HEK293T (cell line): Measurements from ENCODE around the gene AP1G1.

ENCODE experiments used
- ARNT ChIP-seq: fragments of 450-650 bp; IDR thresholded peaks from 2 replicates; pipeline ENCODE4 v1.6.1; 2017; ENCODE audit warnings: mild to moderate bottlenecking
- FOXA1 ChIP-seq: fragments of 450-650 bp; IDR thresholded peaks from 2 replicates; pipeline ENCODE4 v1.6.1; 2016; ENCODE audit warnings: mild to moderate bottlenecking
- FOXK2 ChIP-seq: fragments of 450-650 bp; IDR thresholded peaks from 2 replicates; pipeline ENCODE4 v1.6.1; 2016; ENCODE audit warnings: mild to moderate bottlenecking
- NFRKB ChIP-seq: fragments of 450-650 bp; IDR thresholded peaks from 2 replicates; pipeline ENCODE4 v1.6.1; 2016; ENCODE audit warnings: mild to moderate bottlenecking, moderate library complexity
- SP1 ChIP-seq: fragments of 450-650 bp; IDR thresholded peaks from 2 replicates; pipeline ENCODE4 v1.6.1; 2017
- SUZ12 ChIP-seq: fragments of 450-650 bp; IDR thresholded peaks from 2 replicates; pipeline ENCODE4 v1.6.1; 2016; ENCODE audit warnings: mild to moderate bottlenecking
- TARDBP ChIP-seq: fragments of 450-650 bp; IDR thresholded peaks from 2 replicates; pipeline ENCODE4 v1.6.1; 2016
- TF ChIP-seq, protein P1 (sequence below): fragments of 450-650 bp; IDR thresholded peaks from 2 replicates; pipeline ENCODE4 v1.6.1; 2016

DNA sequence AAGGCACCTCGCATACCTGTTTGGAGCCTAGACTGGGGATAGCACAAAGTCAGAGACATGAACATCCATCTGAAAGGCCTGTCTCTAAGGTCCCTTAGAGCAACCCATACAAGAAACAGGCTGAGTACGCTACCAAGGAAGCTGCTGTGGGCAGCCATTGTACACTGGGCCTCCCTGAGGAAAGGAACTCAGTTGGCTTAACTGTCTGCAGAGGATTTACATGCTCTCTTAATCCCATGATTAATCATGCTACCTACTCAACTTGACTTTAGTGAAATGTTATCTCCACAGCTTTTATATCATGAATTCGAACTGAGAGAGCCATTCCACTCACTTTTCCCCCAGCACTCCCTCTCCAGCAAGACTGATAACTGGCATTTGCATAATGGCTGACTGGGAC is 110.1 kb downstream of the AP1G1 start:
- TF ChIP-seq ARNT, result no peak
- no peak for TF ChIP-seq NFRKB
- TF ChIP-seq, protein P1, sequence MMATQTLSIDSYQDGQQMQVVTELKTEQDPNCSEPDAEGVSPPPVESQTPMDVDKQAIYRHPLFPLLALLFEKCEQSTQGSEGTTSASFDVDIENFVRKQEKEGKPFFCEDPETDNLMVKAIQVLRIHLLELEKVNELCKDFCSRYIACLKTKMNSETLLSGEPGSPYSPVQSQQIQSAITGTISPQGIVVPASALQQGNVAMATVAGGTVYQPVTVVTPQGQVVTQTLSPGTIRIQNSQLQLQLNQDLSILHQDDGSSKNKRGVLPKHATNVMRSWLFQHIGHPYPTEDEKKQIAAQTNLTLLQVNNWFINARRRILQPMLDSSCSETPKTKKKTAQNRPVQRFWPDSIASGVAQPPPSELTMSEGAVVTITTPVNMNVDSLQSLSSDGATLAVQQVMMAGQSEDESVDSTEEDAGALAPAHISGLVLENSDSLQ, result no peak
- no peak for TF ChIP-seq SP1
- TF ChIP-seq TARDBP, result no peak
- no peak for TF ChIP-seq FOXA1
- no peak for TF ChIP-seq SUZ12
- no peak for TF ChIP-seq FOXK2
